ENCODE results near the gene COQ2.
"Not testable (repeated sequence)": the region's sequence is repeated elsewhere in the genome, so short reads cannot be mapped to it uniquely, and the experiment has no call there.

The COQ2 gene

DNA sequence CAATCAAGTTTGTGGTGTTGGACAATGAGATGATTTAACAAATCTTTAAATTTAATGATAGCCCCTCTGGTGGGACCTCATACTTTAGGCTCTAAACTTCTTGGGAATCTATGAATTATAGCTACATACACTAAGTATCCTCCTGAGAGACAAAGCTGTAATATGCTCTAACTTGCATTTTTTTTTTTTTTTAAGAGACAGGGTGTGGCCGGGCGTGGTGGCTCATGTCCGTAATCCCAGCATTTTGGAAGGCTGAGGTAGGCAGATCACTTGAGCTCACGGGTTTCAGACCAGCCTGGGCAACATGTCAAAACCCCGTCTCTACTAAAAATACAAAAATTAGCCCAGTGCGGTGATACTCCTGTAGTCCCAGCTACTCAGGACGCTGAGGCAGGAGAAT is 23.3 kb upstream of the COQ2 start:
- Mint-ChIP-seq H3K27ac (no peak overlapping the region), H3K27me3 (ENCODE audit: low read depth) (no peaks in the 10 kb centered on the region), H3K36me3 (ENCODE audit: low read depth) (peaks cover 23% of the 10 kb centered on the region), H3K4me3 (no peak overlapping the region), H3K9me3 (no peaks in the 10 kb centered on the region), H3K4me1 (ENCODE audit: low read depth) (no peaks in the 10 kb centered on the region)

DNA sequence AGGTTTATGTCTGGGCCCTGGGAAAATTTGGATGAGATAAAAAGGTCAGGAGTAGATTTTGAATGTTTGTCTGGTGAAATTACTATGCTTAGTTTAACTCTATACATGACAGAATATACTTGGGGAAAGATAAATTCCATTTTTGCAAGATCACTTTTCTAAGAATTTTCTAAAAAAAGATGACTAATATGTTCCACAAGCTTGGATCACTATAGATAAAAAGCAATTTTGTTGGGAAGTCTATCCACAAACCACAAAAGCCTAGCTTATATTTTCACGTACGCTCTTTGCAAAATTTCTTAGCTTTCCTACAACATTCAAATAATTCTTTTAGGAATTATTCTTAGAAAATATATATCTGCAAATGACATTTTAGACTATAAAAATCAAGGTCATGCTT is 20.6 kb upstream of the COQ2 start:
- no peaks in the 10 kb centered on the region for H3K9me3 Mint-ChIP-seq
- no peak overlapping the region for H3K4me3 Mint-ChIP-seq
- peaks cover 13% of the 10 kb centered on the region for H3K36me3 Mint-ChIP-seq (ENCODE audit: low read depth)
- H3K4me1 Mint-ChIP-seq (ENCODE audit: low read depth), result no peaks in the 10 kb centered on the region
- H3K27me3 Mint-ChIP-seq (ENCODE audit: low read depth), result no peaks in the 10 kb centered on the region
- H3K27ac Mint-ChIP-seq, result no peak overlapping the region

DNA sequence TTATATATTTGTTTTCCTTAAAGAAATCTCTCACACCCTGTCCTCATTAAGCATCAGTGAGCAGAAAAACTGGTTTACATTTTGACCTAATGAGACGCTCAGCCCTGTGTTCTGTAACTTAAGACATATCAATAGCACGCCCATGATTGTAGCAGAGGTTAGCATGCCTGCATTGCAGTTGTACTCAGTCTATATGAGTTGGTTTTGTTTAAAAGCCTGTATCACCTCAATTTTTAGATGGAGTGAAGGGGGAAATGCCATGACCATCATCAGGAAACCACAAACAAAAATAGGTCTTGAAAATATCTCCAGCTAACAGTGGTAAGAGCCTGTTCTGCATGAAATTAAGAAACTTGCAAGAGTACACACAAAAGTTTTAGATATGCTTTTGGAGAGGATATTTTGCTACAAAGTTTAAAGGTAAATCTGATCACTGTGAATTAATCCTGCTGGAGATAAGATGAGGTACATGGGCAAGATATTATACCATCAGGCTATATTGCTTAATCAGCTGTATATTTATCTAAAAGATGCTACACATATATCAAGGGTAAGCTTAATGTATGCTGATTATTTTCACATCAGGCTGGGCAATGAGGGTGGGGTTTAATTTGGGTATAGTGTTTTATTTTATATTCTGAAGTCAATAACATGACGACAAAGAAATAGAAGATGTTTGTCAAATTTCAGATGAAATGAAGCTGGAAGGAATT is 13.1 kb upstream of the COQ2 start:
- Mint-ChIP-seq H3K36me3 (ENCODE audit: low read depth) (peaks cover 11% of the 10 kb centered on the region), H3K27me3 (ENCODE audit: low read depth) (no peaks in the 10 kb centered on the region), H3K27ac (no peak overlapping the region), H3K4me1 (ENCODE audit: low read depth) (peaks cover 14% of the 10 kb centered on the region), H3K4me3 (no peak overlapping the region), H3K9me3 (no peaks in the 10 kb centered on the region)

DNA sequence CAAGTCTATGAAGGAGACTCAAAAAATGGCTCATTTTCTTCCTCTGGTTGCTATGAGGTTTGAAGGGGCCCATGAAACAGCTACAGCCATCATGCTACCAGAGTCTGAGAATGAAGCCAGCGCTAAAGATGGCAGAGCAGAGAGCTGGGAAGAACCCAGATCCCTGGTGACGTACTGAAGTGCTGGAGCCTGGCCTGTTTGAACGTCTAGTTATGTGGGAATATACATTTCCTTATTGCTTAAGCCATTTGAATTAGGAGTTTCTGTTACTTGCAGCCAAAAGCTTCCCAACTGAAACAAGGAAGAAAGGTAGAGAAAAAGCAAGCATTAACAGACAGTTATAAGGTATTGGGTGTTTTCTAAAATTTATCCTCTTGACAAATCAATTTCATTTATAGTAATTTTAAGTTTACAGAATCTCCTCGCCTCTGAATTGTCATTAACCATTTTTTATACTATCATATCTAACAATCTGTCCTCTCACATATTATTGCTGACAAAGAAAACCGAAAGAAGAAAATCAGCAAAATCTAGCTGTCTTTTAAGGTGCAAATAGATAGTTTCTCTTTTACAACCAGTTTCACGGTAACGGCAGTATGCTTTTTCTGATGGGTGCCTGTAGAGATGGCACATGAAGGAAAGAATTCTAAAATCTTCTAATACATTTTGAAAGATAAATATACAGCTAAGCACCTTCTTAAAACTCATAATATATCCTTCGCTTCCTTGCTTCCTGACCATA is 8.9 kb upstream of the COQ2 start:
- H3K4me3 Mint-ChIP-seq, result no peak overlapping the region
- no peak overlapping the region for H3K27ac Mint-ChIP-seq
- H3K36me3 Mint-ChIP-seq (ENCODE audit: low read depth), result peaks cover 11% of the 10 kb centered on the region

GRCh38 chr4:83290059-83290774 is 5.6 kb upstream of the COQ2 start:
- H3K27me3 Mint-ChIP-seq (ENCODE audit: low read depth); H3K4me1 Mint-ChIP-seq (ENCODE audit: low read depth); H3K36me3 Mint-ChIP-seq (ENCODE audit: low read depth): not testable (repeated sequence)

More for the DNA sequence above, 8.9 kb upstream of the COQ2 start:
- H3K4me1 Mint-ChIP-seq (ENCODE audit: low read depth), result peaks cover 14% of the 10 kb centered on the region
- H3K9me3 Mint-ChIP-seq, result peaks cover 13% of the 10 kb centered on the region
- H3K27me3 Mint-ChIP-seq (ENCODE audit: low read depth), result no peaks in the 10 kb centered on the region

DNA sequence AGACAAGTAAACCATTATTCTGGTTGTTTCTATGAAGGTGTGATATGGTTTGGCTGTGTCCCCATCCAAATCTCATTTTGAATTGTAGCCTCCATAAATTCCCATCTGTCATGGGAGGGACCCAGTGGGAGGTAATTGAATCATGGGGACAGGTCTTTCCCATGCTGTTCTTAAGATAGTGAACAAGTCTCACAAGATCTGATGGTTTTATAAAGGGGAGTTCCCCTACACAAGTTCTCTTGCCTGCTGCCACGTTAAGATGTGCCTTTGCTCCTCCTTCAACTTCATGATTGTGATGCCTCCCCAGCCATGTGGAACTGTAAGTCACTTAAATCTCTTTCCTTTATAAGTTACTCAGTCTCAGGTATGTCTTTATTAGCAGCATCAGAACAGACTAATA is 3.8 kb upstream of the COQ2 start:
- Mint-ChIP-seq H3K4me1 (ENCODE audit: low read depth) (peaks cover 15% of the 10 kb centered on the region), H3K9me3 (peaks cover 13% of the 10 kb centered on the region)
- not testable (repeated sequence) for H3K27ac Mint-ChIP-seq; H3K27me3 Mint-ChIP-seq (ENCODE audit: low read depth); H3K36me3 Mint-ChIP-seq (ENCODE audit: low read depth); H3K4me3 Mint-ChIP-seq

More at GRCh38 chr4:83290059-83290774, 5.6 kb upstream of the COQ2 start:
- H3K27ac Mint-ChIP-seq, H3K4me3 Mint-ChIP-seq: not testable (repeated sequence)
- H3K9me3 Mint-ChIP-seq, result peaks cover 13% of the 10 kb centered on the region

DNA sequence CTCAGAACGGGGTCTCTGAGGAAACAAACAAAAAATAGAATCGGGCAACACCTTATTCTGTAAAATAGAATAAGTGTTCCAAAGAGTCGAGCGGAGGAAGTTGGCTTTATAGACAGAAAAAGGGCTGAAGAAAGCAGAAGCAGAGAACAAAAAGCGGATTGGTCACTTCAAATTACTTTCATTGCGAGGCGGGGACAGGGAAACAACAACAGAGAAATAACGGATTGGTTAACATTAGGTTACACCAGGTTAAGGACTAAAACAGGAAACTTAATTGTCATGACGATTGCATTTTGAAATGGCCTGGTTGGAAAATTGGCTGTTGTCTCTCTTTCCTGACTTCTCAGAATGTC is 433 bp upstream of the COQ2 start:
- no peaks in the 10 kb centered on the region for H3K27me3 Mint-ChIP-seq (ENCODE audit: low read depth)
- peaks cover 36% of the 10 kb centered on the region for H3K4me1 Mint-ChIP-seq (ENCODE audit: low read depth)
- H3K27ac Mint-ChIP-seq, result peak overlapping the region; percentile 99
- no peaks in the 10 kb centered on the region for H3K36me3 Mint-ChIP-seq (ENCODE audit: low read depth)
- peak overlapping the region; percentile 99 for H3K4me3 Mint-ChIP-seq
- peaks cover 5% of the 10 kb centered on the region for H3K9me3 Mint-ChIP-seq

- Mint-ChIP-seq H3K27ac (peak overlapping the region; percentile 85), H3K9me3 (no peaks in the 10 kb centered on the region), H3K4me1 (ENCODE audit: low read depth) (peaks cover 37% of the 10 kb centered on the region), H3K36me3 (ENCODE audit: low read depth) (no peaks in the 10 kb centered on the region), H3K4me3 (peak overlapping the region; percentile 86), H3K27me3 (ENCODE audit: low read depth) (no peaks in the 10 kb centered on the region)
These were observed 1.4 kb downstream of the COQ2 start for GRCh38 chr4:83283181-83283580.

GRCh38 chr4:83282049-83282535 is 2.5 kb downstream of the COQ2 start:
- H3K27ac Mint-ChIP-seq, result no peak overlapping the region
- peaks cover 37% of the 10 kb centered on the region for H3K4me1 Mint-ChIP-seq (ENCODE audit: low read depth)
- H3K9me3 Mint-ChIP-seq, result no peaks in the 10 kb centered on the region
- H3K4me3 Mint-ChIP-seq, result no peak overlapping the region
- H3K27me3 Mint-ChIP-seq (ENCODE audit: low read depth), result no peaks in the 10 kb centered on the region
- peaks cover 1% of the 10 kb centered on the region for H3K36me3 Mint-ChIP-seq (ENCODE audit: low read depth)

DNA sequence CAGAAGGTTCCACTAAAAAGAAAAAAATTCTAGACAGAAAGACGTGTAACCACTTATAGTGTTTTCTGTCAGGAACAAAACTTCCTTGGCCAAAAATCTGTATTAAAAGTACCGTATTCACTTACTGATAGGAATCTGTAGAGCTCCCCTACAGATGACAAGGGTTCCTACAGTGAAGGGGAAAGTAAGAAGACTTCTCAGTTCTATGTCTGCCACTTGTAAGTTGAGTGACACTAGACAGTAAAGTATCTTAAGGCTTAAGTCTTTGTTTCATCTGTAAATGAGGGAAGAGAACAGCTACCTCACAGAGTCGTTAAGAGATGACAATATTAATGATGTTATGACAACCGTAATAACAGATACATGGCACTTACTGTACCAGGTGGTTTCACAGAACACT is 3.3 kb downstream of the COQ2 start:
- H3K27ac Mint-ChIP-seq, result no peak overlapping the region
- peaks cover 40% of the 10 kb centered on the region for H3K4me1 Mint-ChIP-seq (ENCODE audit: low read depth)
- no peak overlapping the region for H3K4me3 Mint-ChIP-seq
- peaks cover 5% of the 10 kb centered on the region for H3K36me3 Mint-ChIP-seq (ENCODE audit: low read depth)
- H3K27me3 Mint-ChIP-seq (ENCODE audit: low read depth), result no peaks in the 10 kb centered on the region
- no peaks in the 10 kb centered on the region for H3K9me3 Mint-ChIP-seq

GRCh38 chr4:83276299-83277040 is 8.1 kb downstream of the COQ2 start:
- Mint-ChIP-seq H3K4me1 (ENCODE audit: low read depth) (peaks cover 17% of the 10 kb centered on the region), H3K27me3 (ENCODE audit: low read depth) (no peaks in the 10 kb centered on the region), H3K4me3 (no peak overlapping the region), H3K27ac (no peak overlapping the region), H3K36me3 (ENCODE audit: low read depth) (peaks cover 23% of the 10 kb centered on the region), H3K9me3 (no peaks in the 10 kb centered on the region)

- H3K4me3 Mint-ChIP-seq; H3K27ac Mint-ChIP-seq; H3K9me3 Mint-ChIP-seq; H3K27me3 Mint-ChIP-seq (ENCODE audit: low read depth): not testable (repeated sequence)
- Mint-ChIP-seq H3K36me3 (ENCODE audit: low read depth) (peaks cover 30% of the 10 kb centered on the region), H3K4me1 (ENCODE audit: low read depth) (peaks cover 12% of the 10 kb centered on the region)
These were observed 10.7 kb downstream of the COQ2 start for GRCh38 chr4:83273926-83274325.

- no peaks in the 10 kb centered on the region for H3K9me3 Mint-ChIP-seq
- H3K27me3 Mint-ChIP-seq (ENCODE audit: low read depth), result no peaks in the 10 kb centered on the region
- H3K27ac Mint-ChIP-seq, result no peak overlapping the region
- no peak overlapping the region for H3K4me3 Mint-ChIP-seq
- peaks cover 30% of the 10 kb centered on the region for H3K36me3 Mint-ChIP-seq (ENCODE audit: low read depth)
- H3K4me1 Mint-ChIP-seq (ENCODE audit: low read depth), result peaks cover 20% of the 10 kb centered on the region
These were observed 11.7 kb downstream of the COQ2 start for GRCh38 chr4:83272900-83273299.

- Mint-ChIP-seq H3K36me3 (ENCODE audit: low read depth) (peaks cover 17% of the 10 kb centered on the region), H3K27me3 (ENCODE audit: low read depth) (no peaks in the 10 kb centered on the region)
These were observed 15.3 kb downstream of the COQ2 start for GRCh38 chr4:83269256-83269655.

More at GRCh38 chr4:83269256-83269655, 15.3 kb downstream of the COQ2 start:
- Mint-ChIP-seq H3K4me1 (ENCODE audit: low read depth) (peaks cover 14% of the 10 kb centered on the region), H3K27ac (no peak overlapping the region), H3K4me3 (no peak overlapping the region), H3K9me3 (no peaks in the 10 kb centered on the region)

Data from T-helper 1 cell treated with Interleukin-12 subunit alpha and Interleukin-12 subunit beta and Interleukin-4 antibody, amounts not matched to agents 30 μg/mL and 1 μg/mL, for 36 hours (primary cell).